MM.1S (cell line): Measurements from ENCODE around the gene ADK.
A peak's percentile ranks its signal among the peaks of the same experiment; 100 is the strongest.

Experiments used
- DNase-seq: peaks from one replicate; pipeline ENCODE4 v3.0.0-alpha.2; 2015
- H2AFZ ChIP-seq: fragments of 300-600 bp; sonication (generic); 2 replicates; pipeline ENCODE4 v1.6.0; 2016; ENCODE audit warnings: antibody characterized with exemption, low read length
- H3F3A ChIP-seq: fragments of 300-600 bp; sonication (generic); 2 replicates; pipeline ENCODE4 v1.6.1; 2016; ENCODE audit warnings: mild to moderate bottlenecking, antibody characterized with exemption, low read length, moderate library complexity, mixed read lengths; ENCODE audit not compliant: insufficient read depth
- H3K27ac ChIP-seq: fragments of 300-600 bp; sonication (generic); 2 replicates; pipeline ENCODE4 v1.5.1; 2016; ENCODE audit warnings: mild to moderate bottlenecking, low read length
- H3K27me3 ChIP-seq: fragments of 300-600 bp; sonication (generic); replicated peaks from 2 replicates; pipeline ENCODE4 v1.6.0; 2016; ENCODE audit warnings: low read length; ENCODE audit not compliant: insufficient read depth
- H3K36me3 ChIP-seq: fragments of 300-600 bp; sonication (generic); replicated peaks from 2 replicates; pipeline ENCODE4 v1.6.1; 2016; ENCODE audit warnings: mild to moderate bottlenecking, low read length, mixed read lengths; ENCODE audit not compliant: insufficient read depth
- H3K4me1 ChIP-seq: fragments of 300-600 bp; sonication (generic); 2 replicates; pipeline ENCODE4 v1.6.1; 2016; ENCODE audit warnings: low read length, mixed read lengths
- H3K4me2 ChIP-seq: fragments of 300-600 bp; sonication (generic); 2 replicates; pipeline ENCODE4 v1.6.0; 2016; ENCODE audit warnings: low read depth, low read length
- H3K4me3 ChIP-seq: fragments of 300-600 bp; sonication (generic); 2 replicates; pipeline ENCODE4 v1.5.1; 2016; ENCODE audit warnings: low read length, mixed read lengths
- H3K79me2 ChIP-seq: fragments of 300-600 bp; sonication (generic); 2 replicates; pipeline ENCODE4 v1.6.1; 2016; ENCODE audit warnings: mixed run types, low read length, mixed read lengths
- H3K9ac ChIP-seq: fragments of 300-600 bp; sonication (generic); 2 replicates; pipeline ENCODE4 v1.6.1; 2016; ENCODE audit warnings: low read length, mixed read lengths
- H3K9me2 ChIP-seq: fragments of 300-600 bp; sonication (generic); replicated peaks from 2 replicates; pipeline ENCODE4 v1.6.1; 2016; ENCODE audit warnings: mild to moderate bottlenecking, low read length, mixed read lengths; ENCODE audit not compliant: insufficient read depth
- H3K9me3 ChIP-seq: fragments of 300-600 bp; sonication (generic); replicated peaks from 2 replicates; pipeline ENCODE4 v1.6.1; 2016; ENCODE audit warnings: mild to moderate bottlenecking, low read length, mixed read lengths; ENCODE audit not compliant: insufficient read depth
- H4K20me1 ChIP-seq: fragments of 300-600 bp; sonication (generic); 2 replicates; pipeline ENCODE4 v1.6.1; 2016; ENCODE audit warnings: mild to moderate bottlenecking, low read length, moderate library complexity, mixed read lengths; ENCODE audit not compliant: insufficient read depth
- CTCF ChIP-seq: fragments of 300-600 bp; sonication (generic); IDR thresholded peaks from 2 replicates; pipeline ENCODE4 v1.5.1; 2016; ENCODE audit warnings: antibody characterized with exemption, low read length, mixed read lengths
- EZH2 ChIP-seq: fragments of 300-600 bp; sonication (generic); optimal IDR thresholded peaks from 2 replicates; pipeline ENCODE3; 2017; ENCODE audit warnings: low read depth, mild to moderate bottlenecking, antibody characterized with exemption, low read length, mixed read lengths
- EZH2phosphoT487 ChIP-seq: fragments of 300-600 bp; sonication (generic); IDR thresholded peaks from 2 replicates; pipeline ENCODE4 v1.6.1; 2018; ENCODE audit warnings: antibody characterized with exemption, low read length

ADK gene

GRCh38 chr10:74164716-74165529 lies 13.9 kb downstream of the ADK start:
- Histone ChIP-seq H2AFZ (peak overlapping the region; percentile 14; the same call in 1 of the 2 replicates), H3K36me3 (no peaks in the 10 kb centered on the region), H3F3A (peaks cover 29% of the 10 kb centered on the region), H3K4me2 (peak overlapping the region; percentile 76), H3K9me3 (no peaks in the 10 kb centered on the region), H4K20me1 (no peaks in the 10 kb centered on the region), H3K9me2 (no peaks in the 10 kb centered on the region), H3K4me3 (peak overlapping the region; percentile 24; the same call in 1 of the 2 replicates), H3K79me2 (peaks cover 69% of the 10 kb centered on the region), H3K9ac (peak overlapping the region; percentile 9; the same call in 1 of the 2 replicates), H3K27ac (peak overlapping the region; percentile 44; the same call in 1 of the 2 replicates), H3K4me1 (peaks cover 46% of the 10 kb centered on the region), H3K27me3 (no peaks in the 10 kb centered on the region)
- TF ChIP-seq EZH2phosphoT487 (no peak), EZH2 (no peak), CTCF (no peak)
- DNase-seq: peak; percentile 29

GRCh38 chr10:74165530-74165901 lies 14.5 kb downstream of the ADK start:
- H3K4me3 ChIP-seq: no peak overlapping the region
- H4K20me1 ChIP-seq: no peaks in the 10 kb centered on the region
- H3K4me1 ChIP-seq: peaks cover 46% of the 10 kb centered on the region
- DNase-seq: no peak
- H3K9ac ChIP-seq: no peak overlapping the region
- H3K36me3 ChIP-seq: no peaks in the 10 kb centered on the region
- peaks cover 29% of the 10 kb centered on the region for H3F3A ChIP-seq
- H3K4me2 ChIP-seq: peak overlapping the region; percentile 38
- no peaks in the 10 kb centered on the region for H3K27me3 ChIP-seq
- H3K79me2 ChIP-seq: peaks cover 63% of the 10 kb centered on the region
- no peak overlapping the region for H3K27ac ChIP-seq
- H2AFZ ChIP-seq: no peak overlapping the region
- no peaks in the 10 kb centered on the region for H3K9me2 ChIP-seq
- H3K9me3 ChIP-seq: no peaks in the 10 kb centered on the region
- no peak for TF ChIP-seq EZH2
- TF ChIP-seq EZH2phosphoT487: no peak
- no peak for TF ChIP-seq CTCF

- no peaks in the 10 kb centered on the region for H4K20me1 ChIP-seq
- no peaks in the 10 kb centered on the region for H3K9me2 ChIP-seq
- no peaks in the 10 kb centered on the region for H3K27me3 ChIP-seq
- peaks cover 47% of the 10 kb centered on the region for H3K79me2 ChIP-seq
- no peak overlapping the region for H3K9ac ChIP-seq
- DNase-seq: peak; percentile 27
- peaks cover 29% of the 10 kb centered on the region for H3F3A ChIP-seq
- no peak overlapping the region for H3K4me3 ChIP-seq
- TF ChIP-seq CTCF: no peak
- TF ChIP-seq EZH2: no peak
- no peak for TF ChIP-seq EZH2phosphoT487
- no peaks in the 10 kb centered on the region for H3K9me3 ChIP-seq
- H3K4me2 ChIP-seq: peak overlapping the region; percentile 43
- H2AFZ ChIP-seq: no peak overlapping the region
- peaks cover 46% of the 10 kb centered on the region for H3K4me1 ChIP-seq
- peak overlapping the region; percentile 22; the same call in 1 of the 2 replicates for H3K27ac ChIP-seq
- no peaks in the 10 kb centered on the region for H3K36me3 ChIP-seq
Observed at GRCh38 chr10:74167443-74167842, 16.4 kb downstream of the ADK start.
